GM20431 (cell line): ENCODE data around the gene TXNRD2.

Experiments
- in situ Hi-C: fragments of 300-500 bp; cut with MseI, MboI; formaldehyde crosslinking; loops from one replicate; pipeline ENCODE4 v1.15.0; 2020; ENCODE audit warnings: low sequenced_read_pairs; ENCODE audit not compliant: unreplicated experiment

The TXNRD2 gene

GRCh38 chr22:19969141-19969928 lies 27.7 kb upstream of the TXNRD2 start:
- in situ Hi-C loops = no loop called here

- in situ Hi-C loops = no loop called here
Measured at GRCh38 chr22:19968450-19968891, 26.9 kb upstream of the TXNRD2 start.

- in situ Hi-C loops = no loop called here
Measured at GRCh38 chr22:19967850-19968449, 26.3 kb upstream of the TXNRD2 start.

- in situ Hi-C loops = no loop called here
Measured at GRCh38 chr22:19966908-19967750, 25.5 kb upstream of the TXNRD2 start.

DNA sequence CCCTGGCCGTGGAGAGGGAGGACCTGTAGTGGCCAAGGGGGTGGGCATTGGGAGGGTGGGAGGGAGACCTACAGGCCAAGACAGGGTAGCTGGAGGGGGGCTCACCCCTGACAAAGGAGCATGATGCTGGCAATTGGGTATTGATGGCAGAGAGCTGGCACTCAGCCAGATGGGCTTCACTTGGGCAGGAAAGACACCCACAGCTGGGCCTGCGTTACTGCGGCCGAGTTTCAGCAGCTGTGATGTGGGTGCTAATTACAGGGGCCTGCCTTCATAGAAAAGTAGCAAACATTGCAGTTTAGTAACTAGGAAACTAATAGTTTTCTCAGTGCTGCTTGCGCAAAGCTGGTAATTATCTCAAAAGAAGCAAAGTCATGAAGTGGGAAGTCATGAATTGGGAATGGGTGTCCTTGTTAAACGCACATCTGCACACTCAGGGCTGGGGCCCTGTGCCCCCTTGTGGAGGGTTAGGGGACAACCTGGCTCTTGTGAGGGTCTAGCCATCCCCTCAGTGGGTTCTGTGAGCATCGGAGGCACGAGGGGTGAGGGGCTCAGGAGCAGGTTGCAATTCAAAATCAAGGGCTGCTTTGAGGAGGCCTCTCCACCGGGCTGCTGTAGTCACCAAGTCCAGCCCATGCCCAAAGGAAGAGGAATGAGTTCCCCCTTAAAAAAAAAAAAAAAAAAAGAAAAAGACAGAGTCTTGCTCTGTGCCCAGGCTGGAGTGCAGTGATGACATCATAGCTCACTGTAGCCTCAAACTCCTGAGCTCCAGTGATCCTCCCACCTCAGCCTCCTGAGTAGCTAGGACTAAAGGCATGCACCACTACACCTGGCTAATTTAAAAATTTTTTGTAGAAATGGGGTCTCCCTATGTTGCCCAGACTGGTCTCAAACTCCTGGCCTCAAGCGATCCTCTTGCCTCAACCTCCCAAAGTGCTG lies 24.4 kb upstream of the TXNRD2 start:
- in situ Hi-C loops = no loop called here

- in situ Hi-C loops = no loop called here
Measured at GRCh38 chr22:19964701-19965386, 23.2 kb upstream of the TXNRD2 start.

DNA sequence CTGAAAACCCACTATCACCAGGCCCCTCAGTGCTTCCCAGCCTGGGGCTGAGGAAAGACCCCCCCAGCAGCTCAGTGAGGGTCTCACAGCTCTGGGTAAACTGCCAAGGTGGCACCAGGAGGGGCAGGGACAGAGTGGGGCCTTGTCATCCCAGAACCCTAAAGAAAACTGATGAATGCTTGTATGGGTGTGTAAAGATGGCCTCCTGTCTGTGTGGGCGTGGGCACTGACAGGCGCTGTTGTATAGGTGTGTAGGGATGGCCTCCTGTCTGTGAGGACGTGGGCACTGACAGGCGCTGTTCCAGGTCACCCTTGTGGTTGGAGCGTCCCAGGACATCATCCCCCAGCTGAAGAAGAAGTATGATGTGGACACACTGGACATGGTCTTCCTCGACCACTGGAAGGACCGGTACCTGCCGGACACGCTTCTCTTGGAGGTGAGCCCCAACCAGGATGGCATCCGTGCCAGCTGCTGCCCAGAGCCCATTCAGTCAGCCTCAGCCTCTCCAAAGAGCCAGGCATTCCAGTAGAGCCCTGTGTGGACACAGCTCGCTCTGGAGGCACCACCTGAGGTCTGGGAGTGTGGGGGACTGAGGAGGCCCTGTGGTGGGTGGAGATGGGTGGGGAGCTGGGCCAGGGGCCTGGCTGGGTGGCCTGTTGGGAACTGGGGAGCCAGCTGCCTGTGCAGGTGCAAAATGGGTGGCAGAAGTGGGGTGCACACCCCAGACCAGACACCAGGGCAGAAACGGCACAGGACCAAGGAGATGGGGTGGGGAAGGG lies 22.4 kb upstream of the TXNRD2 start:
- in situ Hi-C loops = no loop called here

DNA sequence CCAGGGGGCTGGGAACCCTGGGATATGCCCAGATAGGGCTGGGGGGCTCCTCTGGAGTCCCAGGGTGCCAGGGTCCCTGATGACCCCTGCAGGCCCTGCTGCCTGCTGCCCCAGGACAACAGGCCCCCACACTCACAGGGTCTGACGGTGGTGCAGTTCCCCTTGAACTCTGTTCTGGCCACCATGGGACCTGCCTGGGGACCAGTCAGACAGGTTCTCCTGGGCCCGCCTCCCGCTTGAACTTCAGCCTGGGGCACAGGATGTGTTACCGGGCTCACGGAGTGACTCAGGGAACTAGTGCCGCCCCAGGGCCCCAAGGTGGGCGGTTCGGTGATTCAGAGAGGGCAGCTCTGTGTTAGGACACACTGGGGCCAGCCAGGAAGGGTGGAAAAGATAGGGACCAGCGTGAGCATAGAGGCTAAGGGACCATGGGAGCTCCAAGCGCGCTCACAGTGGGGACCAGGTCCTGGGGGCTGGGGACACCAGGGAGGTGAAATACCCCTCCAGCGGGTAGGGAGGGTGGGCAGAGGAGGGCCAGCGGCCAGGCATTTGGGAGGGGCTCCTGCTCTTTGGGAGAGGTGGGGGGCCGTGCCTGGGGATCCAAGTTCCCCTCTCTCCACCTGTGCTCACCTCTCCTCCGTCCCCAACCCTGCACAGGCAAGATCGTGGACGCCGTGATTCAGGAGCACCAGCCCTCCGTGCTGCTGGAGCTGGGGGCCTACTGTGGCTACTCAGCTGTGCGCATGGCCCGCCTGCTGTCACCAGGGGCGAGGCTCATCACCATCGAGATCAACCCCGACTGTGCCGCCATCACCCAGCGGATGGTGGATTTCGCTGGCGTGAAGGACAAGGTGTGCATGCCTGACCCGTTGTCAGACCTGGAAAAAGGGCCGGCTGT lies 21.5 kb upstream of the TXNRD2 start:
- in situ Hi-C loops = no loop called here

DNA sequence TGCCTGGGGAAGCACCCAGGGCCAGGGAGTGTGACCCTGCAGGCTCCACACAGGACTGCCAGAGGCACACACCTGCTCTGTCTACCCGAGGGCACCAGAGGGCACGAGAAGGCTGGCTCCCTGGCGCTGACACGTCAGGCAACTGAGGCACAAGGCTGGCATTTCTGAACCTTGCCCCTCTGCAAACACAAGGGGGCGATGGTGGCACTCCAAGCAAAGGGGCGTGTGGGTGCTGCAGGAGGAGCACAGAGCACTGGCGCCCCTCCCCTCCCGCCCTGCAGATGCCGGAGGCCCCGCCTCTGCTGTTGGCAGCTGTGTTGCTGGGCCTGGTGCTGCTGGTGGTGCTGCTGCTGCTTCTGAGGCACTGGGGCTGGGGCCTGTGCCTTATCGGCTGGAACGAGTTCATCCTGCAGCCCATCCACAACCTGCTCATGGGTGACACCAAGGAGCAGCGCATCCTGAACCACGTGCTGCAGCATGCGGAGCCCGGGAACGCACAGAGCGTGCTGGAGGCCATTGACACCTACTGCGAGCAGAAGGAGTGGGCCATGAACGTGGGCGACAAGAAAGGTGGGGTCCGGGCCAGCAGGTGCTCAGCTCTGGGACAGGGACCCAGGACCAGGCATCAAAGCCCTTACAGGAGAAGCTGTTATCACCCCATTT lies 20.8 kb upstream of the TXNRD2 start:
- in situ Hi-C loops = no loop called here

- in situ Hi-C loops = no loop called here
Measured at GRCh38 chr22:19961868-19962245, 20.2 kb upstream of the TXNRD2 start.

DNA sequence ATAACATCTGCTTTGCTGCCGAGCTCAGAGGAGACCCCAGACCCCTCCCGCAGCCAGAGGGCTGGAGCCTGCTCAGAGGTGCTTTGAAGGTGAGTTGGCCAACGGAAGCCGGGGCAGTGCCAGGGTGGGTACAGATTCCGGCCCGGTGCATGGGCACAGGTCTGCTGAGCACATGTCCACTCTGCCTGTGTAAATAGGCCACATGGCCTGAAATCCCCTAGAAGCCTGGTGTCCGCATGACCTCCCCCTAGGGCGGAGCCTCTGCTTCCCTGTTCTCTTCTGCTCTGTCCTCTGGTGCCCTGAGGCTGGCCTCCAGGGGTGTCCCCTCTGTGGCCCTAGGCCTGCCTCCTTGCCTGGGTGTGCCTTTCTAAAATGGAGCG lies 19.6 kb upstream of the TXNRD2 start:
- in situ Hi-C loops = no loop called here

DNA sequence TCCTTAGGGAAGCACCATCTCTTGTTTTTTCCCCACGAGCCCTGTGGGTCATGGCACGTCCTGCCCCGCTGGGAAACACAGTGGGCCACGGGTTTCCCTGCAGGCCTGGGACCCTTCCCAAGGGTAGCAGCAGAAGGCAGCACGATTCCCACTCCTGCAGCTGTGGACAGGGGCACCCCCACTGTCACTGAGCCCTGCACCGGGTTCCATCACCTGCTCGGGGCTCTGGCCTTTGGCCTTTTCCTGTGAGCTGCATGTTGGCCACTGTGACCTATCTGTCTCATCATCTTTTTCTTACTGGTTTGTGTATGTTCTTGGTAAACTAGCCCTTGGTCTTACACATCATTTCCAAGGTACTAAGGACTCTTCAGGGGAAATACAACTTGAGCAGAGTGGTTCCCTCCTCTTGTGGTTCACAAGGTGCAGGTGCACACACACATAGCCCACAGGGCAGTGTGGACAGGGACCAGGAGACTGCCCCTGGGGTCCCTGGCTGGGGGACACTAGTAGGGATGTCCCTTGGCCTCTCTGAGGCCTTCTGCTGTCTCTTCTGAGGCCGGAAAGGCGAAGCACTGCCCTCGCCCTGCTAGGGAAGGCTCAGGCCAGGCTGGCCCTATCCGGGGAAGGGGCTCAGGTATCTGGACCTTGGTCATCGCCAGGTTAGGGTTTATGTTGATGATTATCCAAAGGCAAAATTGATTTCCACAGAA lies 19.0 kb upstream of the TXNRD2 start:
- in situ Hi-C loops = no loop called here

GRCh38 chr22:19959587-19960490 lies 18.2 kb upstream of the TXNRD2 start:
- in situ Hi-C loops = no loop called here

GRCh38 chr22:19959043-19959586 lies 17.5 kb upstream of the TXNRD2 start:
- in situ Hi-C loops = no loop called here
